ENCODE data around the gene IBA57. TPM values are rescaled to one million over a fixed set of nuclear protein-coding genes. Genes with fewer than 3 reads are reported as not detected.

IBA57 gene
- total RNA-seq, 1 donor from 2014 or later, result 7.7 TPM

DNA sequence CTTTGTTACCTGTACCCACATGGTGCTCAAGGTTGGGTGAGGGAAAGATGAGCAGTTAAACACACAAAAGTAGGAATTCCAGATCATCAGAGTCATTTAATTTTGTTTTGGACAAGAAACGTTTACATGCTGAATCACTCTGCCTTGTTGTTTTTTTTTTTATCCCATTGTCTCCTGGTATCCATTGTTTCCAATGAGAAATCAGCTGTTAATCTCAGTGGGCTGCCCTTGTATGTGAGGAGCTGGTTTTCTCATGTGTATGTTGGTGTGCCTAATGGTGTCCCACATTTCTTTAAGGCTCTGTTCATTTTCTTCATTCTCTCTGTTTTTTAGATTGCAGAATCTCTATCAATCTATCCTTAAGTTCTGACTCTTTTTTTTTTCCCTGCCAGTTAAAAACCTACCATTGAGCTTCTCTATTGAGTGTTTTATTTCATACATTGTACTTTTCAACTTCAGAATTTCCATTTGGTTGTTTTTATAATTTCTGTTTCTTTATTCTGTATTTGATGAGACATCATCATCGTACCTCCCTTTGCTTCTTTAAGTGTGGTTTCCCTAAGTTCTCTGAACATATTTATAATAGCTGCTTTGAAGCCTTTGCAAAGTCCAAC is 33.5 kb downstream of the IBA57 start:
- H3K4me1 Mint-ChIP-seq (ENCODE audit: low read depth, unreplicated experiment), result no peaks in the 10 kb centered on the region
- TF ChIP-seq, protein P1, sequence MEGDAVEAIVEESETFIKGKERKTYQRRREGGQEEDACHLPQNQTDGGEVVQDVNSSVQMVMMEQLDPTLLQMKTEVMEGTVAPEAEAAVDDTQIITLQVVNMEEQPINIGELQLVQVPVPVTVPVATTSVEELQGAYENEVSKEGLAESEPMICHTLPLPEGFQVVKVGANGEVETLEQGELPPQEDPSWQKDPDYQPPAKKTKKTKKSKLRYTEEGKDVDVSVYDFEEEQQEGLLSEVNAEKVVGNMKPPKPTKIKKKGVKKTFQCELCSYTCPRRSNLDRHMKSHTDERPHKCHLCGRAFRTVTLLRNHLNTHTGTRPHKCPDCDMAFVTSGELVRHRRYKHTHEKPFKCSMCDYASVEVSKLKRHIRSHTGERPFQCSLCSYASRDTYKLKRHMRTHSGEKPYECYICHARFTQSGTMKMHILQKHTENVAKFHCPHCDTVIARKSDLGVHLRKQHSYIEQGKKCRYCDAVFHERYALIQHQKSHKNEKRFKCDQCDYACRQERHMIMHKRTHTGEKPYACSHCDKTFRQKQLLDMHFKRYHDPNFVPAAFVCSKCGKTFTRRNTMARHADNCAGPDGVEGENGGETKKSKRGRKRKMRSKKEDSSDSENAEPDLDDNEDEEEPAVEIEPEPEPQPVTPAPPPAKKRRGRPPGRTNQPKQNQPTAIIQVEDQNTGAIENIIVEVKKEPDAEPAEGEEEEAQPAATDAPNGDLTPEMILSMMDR (IDR thresholded peaks at IDR 0.05; ENCODE audit: partially characterized antibody, unreplicated experiment), result no peak
- H3K4me3 Mint-ChIP-seq (ENCODE audit: unreplicated experiment), result no peak overlapping the region
- H3K27ac Mint-ChIP-seq (ENCODE audit: unreplicated experiment), result no peak overlapping the region
- peaks cover 17% of the 10 kb centered on the region for H3K9me3 Mint-ChIP-seq (ENCODE audit: unreplicated experiment)
- no peaks in the 10 kb centered on the region for H3K27me3 Mint-ChIP-seq (ENCODE audit: unreplicated experiment)
- no peak for DNase-seq
- peaks cover 20% of the 10 kb centered on the region for H3K36me3 Mint-ChIP-seq (ENCODE audit: unreplicated experiment)

DNA sequence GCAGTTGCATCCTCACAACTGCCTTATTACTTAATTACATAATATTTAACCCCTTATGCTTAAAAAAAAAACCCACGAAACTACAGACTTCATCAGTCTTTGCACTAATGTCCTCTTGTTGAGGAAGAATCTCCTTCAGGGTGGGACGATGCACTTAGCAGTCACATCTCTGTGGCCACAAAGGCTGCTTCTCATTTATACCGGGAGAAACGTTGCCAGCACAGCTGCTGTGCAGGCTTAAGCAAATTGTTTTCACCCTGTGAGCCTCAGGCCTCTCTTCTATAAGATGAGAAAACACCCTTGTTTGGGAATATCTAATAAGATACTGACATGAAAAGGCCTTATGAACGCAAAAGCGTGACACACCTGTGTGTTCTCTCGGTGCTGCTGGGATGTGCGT is 39.4 kb downstream of the IBA57 start:
- Mint-ChIP-seq H3K36me3 (ENCODE audit: unreplicated experiment) (peaks cover 6% of the 10 kb centered on the region), H3K4me3 (ENCODE audit: unreplicated experiment) (no peak overlapping the region), H3K4me1 (ENCODE audit: low read depth, unreplicated experiment) (peaks cover 1% of the 10 kb centered on the region), H3K9me3 (ENCODE audit: unreplicated experiment) (peaks cover 3% of the 10 kb centered on the region), H3K27ac (ENCODE audit: unreplicated experiment) (no peak overlapping the region), H3K27me3 (ENCODE audit: unreplicated experiment) (no peaks in the 10 kb centered on the region)
- TF ChIP-seq, protein P1 (IDR thresholded peaks at IDR 0.05; ENCODE audit: partially characterized antibody, unreplicated experiment), result no peak
- no peak for DNase-seq

DNA sequence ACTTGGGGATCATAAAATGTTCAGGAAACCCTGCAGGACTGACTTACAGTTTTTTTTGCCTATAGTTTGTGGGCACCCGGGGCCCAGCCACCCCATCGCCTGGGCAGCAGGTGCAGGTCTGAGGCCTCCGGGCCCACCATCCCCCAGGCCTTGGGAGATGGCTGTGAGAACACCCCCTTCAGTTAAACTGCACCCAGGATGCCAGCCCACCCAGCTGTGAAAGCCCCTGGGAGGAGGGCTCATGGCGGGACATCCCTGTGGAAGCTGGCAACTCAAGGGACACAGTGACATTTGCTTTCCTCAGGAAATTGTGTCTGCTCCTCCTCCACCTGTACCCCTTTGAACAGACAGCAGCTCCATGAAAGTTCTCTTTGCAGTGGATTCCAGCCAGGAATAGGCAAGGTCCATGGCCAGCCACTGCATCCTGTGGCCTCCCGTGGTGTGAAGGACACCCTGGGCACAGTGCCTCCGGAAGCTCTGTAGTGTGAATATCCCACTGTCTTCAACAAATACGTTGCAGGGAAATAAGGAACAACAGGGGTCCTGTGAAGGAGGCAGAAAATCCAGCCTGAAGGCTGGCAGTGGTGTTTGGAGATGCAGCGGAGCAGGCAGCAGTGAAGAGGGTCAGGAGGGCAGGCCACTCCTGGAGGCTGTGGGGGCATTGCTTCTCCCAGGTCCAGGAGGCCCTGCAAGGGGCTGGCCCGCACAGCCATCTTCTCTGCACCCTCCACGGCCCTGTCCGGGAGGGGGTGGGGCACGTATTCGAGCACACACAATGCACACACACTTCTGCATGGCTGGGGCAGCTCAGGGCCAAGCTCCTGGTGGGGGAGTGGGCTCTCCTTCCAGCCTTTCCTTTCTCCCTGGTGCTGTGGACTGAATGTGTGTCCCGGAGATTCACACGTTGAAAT is 40.2 kb downstream of the IBA57 start:
- Mint-ChIP-seq H3K4me1 (ENCODE audit: low read depth, unreplicated experiment) (peaks cover 1% of the 10 kb centered on the region), H3K9me3 (ENCODE audit: unreplicated experiment) (peaks cover 3% of the 10 kb centered on the region), H3K36me3 (ENCODE audit: unreplicated experiment) (peaks cover 6% of the 10 kb centered on the region), H3K27me3 (ENCODE audit: unreplicated experiment) (no peaks in the 10 kb centered on the region), H3K4me3 (ENCODE audit: unreplicated experiment) (no peak overlapping the region), H3K27ac (ENCODE audit: unreplicated experiment) (no peak overlapping the region)
- TF ChIP-seq, protein P1 (IDR thresholded peaks at IDR 0.05; ENCODE audit: partially characterized antibody, unreplicated experiment), result no peak
- DNase-seq, result no peak

DNA sequence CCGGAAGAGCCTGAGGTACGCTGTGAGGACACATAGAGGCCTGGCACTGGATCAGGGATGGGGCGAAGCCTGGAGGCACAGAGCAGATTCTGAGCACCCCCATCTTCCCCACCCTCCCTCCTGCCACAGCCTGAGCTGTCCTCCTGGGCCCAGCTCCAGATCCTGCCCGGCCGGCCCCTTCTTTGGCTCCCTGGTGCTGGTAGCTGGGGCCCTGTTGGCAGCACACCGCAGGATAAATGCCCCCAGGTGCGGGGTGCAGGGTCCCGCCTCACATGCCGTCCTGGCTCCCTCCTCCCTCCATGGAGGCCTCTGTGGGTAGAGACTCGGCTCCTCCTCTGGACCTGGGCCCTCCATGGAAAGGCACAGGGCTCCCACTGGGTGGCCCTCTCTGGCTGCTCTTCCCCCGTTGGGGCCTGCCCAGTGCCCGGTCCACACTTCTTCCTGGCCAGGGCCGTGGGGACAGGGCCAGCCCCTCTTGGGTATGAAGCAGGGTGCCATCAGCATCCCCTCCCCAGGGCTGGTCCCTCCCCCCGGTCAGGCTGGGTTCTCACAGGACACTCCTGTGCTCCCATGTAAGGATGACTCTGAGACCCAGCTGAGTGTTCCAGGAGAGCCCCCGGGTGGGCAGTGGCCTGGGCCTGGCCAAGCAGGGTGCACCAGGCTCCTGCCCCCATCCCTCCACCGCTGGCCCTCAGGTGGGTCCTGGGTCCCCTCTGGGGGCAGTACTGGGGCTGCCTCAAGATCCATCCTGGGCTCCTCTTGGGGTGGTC is 41.2 kb downstream of the IBA57 start:
- H3K27me3 Mint-ChIP-seq (ENCODE audit: unreplicated experiment), result no peaks in the 10 kb centered on the region
- peaks cover 1% of the 10 kb centered on the region for H3K4me1 Mint-ChIP-seq (ENCODE audit: low read depth, unreplicated experiment)
- H3K9me3 Mint-ChIP-seq (ENCODE audit: unreplicated experiment), result peaks cover 1% of the 10 kb centered on the region
- H3K36me3 Mint-ChIP-seq (ENCODE audit: unreplicated experiment), result peaks cover under 1% of the 10 kb centered on the region
- TF ChIP-seq, protein P1 (IDR thresholded peaks at IDR 0.05; ENCODE audit: partially characterized antibody, unreplicated experiment), result no peak
- H3K27ac Mint-ChIP-seq (ENCODE audit: unreplicated experiment), result no peak overlapping the region
- no peak for DNase-seq
- H3K4me3 Mint-ChIP-seq (ENCODE audit: unreplicated experiment), result no peak overlapping the region

Data from glutamatergic neuron (in vitro differentiated cells).